Activated CD8-positive, alpha-beta memory T cell treated with anti-CD3 and anti-CD28 coated beads, Interleukin-2, amount 50 U/mL, for 48 hours (primary cell): ENCODE results near the gene RETREG1.
A peak's percentile ranks its signal among the peaks of the same experiment; 100 is the strongest.

Experiments
- DNase-seq: peaks from one replicate; pipeline ENCODE4 v3.0.0-alpha.2; 2020

RETREG1 gene

GRCh38 chr5:16615741-16616535 is 859 bp downstream of the RETREG1 start:
- no peak for DNase-seq

DNA sequence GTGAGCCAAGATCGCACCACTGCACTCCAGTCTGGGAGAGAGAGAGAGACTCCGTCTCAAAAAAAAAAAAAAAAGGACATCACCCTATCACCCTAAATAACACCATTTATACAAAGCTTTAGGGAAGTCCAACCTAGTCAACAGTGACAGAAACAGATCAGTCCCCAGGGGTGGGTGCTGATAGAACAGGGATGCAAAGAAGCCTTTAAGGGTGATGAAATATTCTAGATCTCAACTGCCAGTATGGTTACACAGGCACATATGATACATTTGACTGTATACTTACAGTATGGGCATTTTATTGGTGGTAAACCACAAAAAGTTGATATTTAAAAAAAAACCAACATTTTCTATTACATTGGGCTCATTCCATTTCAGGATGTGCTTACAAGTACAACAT is 4.8 kb downstream of the RETREG1 start:
- DNase-seq = no peak

- peak; percentile 18 for DNase-seq
These were observed 5.9 kb downstream of the RETREG1 start for GRCh38 chr5:16610896-16611295.

DNA sequence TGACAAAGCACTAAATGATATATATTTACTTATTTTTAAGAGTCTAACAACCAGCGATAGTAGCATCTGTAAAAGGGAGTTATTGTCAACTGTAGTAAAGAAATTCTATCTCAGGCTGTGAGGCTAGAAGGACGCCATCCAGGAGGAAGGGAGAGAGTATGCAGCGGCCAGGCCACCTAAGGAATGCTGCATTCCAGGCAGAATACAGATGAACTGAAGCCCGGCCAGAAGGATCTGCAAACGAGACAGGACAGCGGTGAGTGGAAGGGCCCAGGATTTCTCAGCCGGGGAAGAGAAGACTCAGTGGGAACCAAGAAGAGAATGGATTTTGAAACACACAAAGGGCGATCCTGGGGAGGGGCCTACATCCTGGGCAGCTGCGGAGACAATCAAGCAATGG is 7.4 kb downstream of the RETREG1 start:
- peak; percentile 28 for DNase-seq

- DNase-seq = peak; percentile 32
These were observed 10.2 kb downstream of the RETREG1 start for GRCh38 chr5:16606628-16607027.

DNA sequence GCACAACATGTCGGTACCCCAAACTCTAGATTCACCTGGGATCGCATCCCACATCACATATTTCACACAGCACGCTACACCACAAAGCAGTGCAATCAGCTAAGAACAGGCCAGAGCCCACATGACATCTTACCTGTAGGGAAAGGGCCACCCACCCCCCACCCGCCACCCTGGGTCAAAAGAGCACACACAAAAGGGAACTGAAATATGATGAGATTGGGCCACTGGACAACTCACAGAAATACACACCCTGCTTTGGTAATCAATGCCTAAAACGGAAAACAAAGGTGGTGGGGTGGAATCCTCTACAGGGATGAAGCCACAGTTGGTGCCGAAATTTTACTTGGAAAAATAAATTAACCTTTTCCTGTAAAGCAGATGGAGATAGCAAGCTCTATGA is 13.1 kb downstream of the RETREG1 start:
- DNase-seq = no peak

- DNase-seq = peak; percentile 17
These were observed 13.5 kb downstream of the RETREG1 start for GRCh38 chr5:16603295-16603694.

DNA sequence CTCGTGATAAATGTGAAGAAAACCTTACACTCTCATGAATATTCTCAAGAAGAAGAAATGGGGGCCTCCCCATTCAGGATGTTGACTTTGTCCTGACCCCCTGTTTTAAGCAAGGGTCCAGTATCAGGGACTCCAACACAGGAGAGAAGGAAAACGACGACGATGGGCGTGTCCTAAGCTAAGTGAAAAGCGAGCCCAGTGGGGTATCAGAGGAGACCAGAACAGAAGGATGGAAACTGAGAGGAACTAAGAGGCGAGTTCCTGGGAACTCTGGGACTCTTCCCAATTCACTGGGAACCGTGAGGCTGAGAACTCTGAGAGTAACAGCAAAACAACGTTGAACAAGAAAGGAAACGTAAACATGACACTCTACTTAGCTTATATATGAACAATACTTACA is 14.6 kb downstream of the RETREG1 start:
- DNase-seq = peak; percentile 42

DNA sequence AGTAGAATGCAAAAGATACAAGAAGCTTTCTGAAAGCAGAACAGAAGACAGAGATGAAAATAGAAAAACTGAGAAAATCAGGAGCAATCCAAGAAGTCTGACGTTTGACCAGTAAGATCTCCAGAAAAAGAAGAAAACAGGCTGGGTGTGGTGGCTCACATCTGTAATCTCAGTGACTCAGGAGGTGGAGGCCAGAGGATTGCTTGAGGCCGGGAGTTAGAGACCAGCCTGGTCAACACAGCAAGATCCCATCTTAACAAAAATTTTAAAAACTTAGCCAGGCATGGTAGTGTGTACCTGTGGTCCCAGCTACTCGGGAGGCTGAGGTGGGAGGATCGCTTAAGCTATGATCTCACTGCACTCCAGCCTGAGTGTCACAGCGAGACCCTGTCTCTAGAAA is 15.9 kb downstream of the RETREG1 start:
- peak; percentile 30 for DNase-seq

- peak; percentile 40 for DNase-seq
These were observed 16.4 kb downstream of the RETREG1 start for GRCh38 chr5:16600397-16600796.

- peak; percentile 26 for DNase-seq
These were observed 18.7 kb downstream of the RETREG1 start for GRCh38 chr5:16597946-16598694.

DNA sequence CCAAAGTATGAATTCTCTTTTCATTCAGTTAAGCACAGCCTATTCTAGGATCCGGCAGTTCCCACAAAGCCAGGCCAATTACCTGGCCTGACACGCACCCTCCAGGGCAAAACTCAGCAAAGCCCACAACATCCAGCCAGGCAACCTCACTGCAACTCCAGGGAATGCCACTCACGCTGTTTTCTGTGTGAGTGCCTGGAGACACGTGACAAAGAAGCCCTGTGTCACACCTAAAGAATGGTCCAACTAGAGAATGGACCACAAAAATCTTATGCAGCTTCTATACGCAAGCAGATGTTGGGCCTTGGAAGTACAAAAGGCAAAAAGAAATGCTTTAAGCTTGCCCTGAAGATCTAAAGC is 20.2 kb downstream of the RETREG1 start:
- DNase-seq = peak; percentile 7

DNA sequence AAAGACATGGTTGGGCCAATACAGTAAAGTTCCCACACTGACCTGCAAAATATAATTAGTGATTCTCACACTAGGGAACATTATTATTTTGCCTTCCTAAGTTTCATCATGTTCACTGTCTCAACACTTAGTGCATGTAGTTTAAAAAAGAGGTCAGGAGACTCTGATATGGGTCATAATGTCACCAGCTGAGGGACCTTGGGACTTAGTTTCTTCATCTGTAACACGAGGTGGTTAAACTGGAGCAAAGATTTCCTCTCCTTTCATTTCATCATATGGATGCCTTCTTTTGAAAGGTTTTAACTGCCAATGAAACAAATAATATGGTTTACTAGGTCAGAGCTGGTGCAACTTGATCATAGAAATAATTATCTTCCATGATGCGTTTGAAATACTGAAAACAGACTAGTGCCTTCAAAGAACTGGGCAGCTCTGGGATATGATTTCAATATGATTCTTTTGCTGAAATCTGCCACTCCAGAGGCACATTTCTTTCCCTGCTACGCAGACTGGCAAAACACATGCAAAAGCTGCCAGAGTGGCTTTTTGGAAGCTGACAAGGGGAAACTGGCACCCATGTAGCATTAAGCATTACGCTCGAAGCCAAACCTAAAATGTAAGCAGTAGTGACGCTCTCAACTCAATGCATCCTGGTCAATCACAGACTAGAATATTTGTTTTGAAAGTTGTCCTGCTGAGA is 20.8 kb downstream of the RETREG1 start:
- DNase-seq = peak; percentile 18

GRCh38 chr5:16593628-16594027 is 23.2 kb downstream of the RETREG1 start:
- peak; percentile 8 for DNase-seq

DNA sequence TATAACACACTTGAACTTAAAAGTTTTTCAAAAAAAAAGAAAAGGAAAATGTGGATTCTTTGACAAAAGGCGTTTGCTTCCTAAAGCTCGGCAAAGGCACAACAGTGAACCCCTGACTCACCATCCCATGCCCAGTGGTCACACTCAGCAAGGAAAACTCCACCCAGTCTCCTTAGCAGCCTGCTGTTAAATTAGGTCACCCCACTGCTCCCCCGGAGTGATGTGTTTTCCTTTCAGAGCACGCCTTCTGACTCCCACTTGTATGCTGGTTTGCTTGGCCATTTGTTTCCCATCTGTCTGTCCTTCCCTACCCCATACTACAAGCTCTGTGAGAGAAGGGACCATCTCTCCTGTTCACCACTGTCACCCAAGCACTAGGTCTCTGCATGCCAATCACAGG is 23.8 kb downstream of the RETREG1 start:
- peak; percentile 22 for DNase-seq

DNA sequence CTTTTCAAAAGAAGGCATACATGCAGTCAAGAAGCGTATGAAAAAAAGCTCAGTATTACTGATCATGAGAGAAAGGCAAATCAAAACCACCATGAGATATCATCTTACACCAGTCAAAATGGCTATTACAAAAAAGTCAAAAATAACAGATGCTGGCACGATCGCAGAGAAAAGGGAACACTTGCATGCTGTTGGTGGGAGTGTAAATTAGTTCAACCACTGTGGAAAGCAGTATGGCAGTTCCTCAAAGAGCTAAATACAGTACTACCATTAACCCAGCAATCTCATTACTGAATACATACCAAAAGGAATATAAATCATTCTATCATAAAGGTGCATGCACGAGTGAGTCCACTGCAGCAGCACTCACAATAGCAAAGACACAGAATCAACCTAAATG is 24.5 kb downstream of the RETREG1 start:
- peak; percentile 2 for DNase-seq

GRCh38 chr5:16590685-16591084 is 26.1 kb downstream of the RETREG1 start:
- DNase-seq = no peak

DNA sequence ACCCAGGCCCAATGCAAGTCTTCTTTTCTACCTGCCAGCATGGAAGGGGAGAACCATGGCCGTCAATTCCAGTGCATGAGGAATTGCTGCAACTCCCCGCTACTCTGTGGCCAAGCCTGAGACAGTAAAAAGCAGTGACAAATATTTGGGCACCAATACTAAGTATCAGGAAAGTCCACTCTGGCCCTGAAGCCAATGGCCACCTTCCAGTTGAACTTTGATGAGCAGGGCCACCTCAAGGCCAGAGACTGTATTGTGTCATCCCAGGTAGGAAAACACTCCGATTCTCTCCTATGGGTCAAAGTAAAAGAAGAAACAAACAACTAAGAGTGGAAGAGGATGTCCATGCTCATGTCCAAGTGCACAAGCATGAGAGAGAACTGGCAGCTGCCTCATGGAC is 27.1 kb downstream of the RETREG1 start:
- peak; percentile 7 for DNase-seq

DNA sequence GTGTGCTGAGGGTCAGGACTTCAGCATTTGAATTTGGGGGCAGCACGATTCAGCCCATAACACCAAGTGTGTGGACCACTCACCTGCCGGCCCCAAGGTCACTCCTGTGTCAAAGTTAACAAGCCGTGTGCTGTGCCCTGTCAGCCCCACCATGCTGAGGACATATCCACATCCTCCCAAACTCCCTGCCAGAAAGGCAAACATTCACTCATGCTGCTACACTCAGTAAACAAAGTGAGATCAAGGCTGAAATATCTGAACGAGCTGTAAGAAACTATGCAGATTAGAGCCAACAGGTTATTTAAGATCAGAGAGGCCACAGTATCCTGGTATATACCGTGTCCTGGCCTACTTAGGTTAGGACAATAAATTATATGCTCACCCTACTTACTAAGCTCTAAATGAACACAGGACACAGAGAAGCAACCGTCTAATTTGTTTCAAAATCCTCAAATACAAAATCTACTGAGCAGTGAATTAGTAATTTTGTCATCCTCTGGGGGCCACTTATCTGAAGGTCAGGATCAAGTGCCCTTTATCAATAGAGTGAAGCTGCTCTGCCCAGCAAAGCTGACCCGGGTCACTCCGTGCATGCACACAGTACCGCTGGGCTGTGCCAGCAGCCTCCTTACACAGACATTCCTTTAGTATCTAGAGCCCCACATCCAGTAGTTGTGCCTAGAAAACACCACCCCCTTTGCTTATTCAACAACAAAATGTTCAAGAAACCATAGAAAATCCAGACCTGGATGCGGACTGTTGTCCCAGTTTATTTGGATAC is 28.2 kb downstream of the RETREG1 start:
- peak; percentile 15 for DNase-seq

DNA sequence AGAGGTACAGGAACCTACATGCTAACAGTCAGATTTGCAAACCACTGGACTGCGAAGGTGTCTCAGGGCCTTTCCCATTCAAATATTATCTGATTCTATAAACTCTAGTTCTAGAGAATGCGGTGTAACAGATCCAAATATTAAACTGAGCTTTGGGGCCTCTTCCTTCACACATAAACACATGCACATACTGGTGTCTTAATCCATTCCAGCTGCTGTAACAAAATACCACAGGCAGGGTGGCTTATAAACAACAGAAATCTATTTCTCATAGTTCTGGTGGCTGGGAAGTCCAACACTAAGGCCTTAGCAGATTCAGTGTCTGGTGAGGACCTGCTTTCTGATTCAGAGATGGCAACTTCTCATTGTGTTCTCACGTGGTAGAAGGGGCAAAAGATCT is 30.2 kb downstream of the RETREG1 start:
- no peak for DNase-seq

DNA sequence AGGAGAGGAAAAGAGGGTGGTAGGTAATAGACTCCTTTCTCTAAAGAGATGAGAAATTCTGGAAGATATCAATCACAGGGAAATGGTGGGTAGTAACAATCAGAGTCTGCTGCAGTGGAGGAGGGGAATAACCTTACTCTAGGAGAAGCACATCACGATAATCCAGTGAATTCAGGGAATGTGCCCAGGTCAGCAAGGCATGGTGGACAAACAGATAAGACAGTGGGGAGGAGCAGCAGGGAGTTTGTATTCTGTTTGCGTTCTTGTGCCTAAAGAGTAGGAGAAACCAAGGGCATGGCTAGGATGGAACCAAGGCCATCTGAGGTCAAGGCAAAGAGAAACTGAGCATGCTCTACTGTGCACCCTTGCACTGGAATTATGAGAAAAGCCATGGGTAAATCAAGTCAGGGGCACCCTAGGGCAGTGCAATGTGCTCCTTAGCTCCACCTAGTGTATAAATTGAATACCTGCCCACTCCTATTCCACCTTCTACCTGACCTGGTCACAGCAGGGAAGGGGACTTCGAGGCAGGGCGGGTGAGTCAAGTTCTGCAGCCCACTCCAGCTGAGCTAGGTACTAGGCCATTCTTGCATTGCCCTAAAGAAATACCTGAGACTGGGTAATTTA is 31.6 kb downstream of the RETREG1 start:
- peak; percentile 38 for DNase-seq

GRCh38 chr5:16582081-16582480 is 34.7 kb downstream of the RETREG1 start:
- no peak for DNase-seq

DNA sequence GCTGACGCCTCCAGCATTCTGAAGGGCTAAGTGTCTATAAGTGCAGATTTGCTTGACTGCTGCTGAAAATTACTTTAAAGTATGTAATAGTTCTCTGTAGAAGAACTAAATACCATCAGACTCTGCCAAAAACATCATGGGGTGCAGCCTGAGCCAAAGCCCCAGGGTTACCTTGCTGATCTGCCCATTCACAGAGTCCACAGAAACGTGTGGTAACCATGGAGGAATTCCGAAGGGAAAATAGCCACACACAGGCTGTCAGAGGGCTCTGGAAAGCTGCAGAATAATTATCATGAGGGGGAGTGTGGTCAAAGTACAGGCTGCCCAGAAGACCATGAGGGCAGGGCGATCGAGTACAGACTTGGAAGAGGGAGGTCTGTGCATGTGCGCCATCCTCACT is 36.4 kb downstream of the RETREG1 start:
- no peak for DNase-seq
